Astrocyte (in vitro differentiated cells and primary cell): ENCODE results near the gene DMKN. TPM values are rescaled to one million over a fixed set of nuclear protein-coding genes. Genes with fewer than 3 reads are reported as not detected.

ENCODE experiments used
- DNase-seq: peaks from one replicate; pipeline ENCODE4 v3.0.0-alpha.2; 2010; ENCODE audit warnings: low read depth
- FAIRE-seq: peaks from 2 replicates; lab custom pipeline; 2011; peaks lifted over from hg19 to GRCh38; lab: Jason Lieb, UNC
- H2AFZ ChIP-seq: 2 replicates; pipeline ENCODE4 v1.6.0; 2012; ENCODE audit warnings: low read depth, low read length, inconsistent platforms
- H3K27ac ChIP-seq: 2 replicates; pipeline ENCODE4 v1.5.1; 2011; ENCODE audit warnings: low read depth, low read length, inconsistent platforms
- H3K27me3 ChIP-seq: 2 replicates; pipeline ENCODE4 v1.6.0; 2011; ENCODE audit warnings: low read length, inconsistent platforms; ENCODE audit not compliant: insufficient read depth
- H3K36me3 ChIP-seq: 2 replicates; pipeline ENCODE4 v1.5.1; 2011; ENCODE audit warnings: low read length, inconsistent platforms; ENCODE audit not compliant: insufficient read depth
- H3K4me1 ChIP-seq: 2 replicates; pipeline ENCODE4 v1.5.1; 2011; ENCODE audit warnings: low read length, inconsistent platforms; ENCODE audit not compliant: insufficient read depth
- H3K4me2 ChIP-seq: 2 replicates; pipeline ENCODE4 v1.6.0; 2012; ENCODE audit warnings: low read length, inconsistent platforms
- H3K4me3 ChIP-seq: 2 replicates; pipeline ENCODE4 v1.5.1; 2011; ENCODE audit warnings: low read depth, mild to moderate bottlenecking, low read length, inconsistent platforms; ENCODE audit not compliant: insufficient read depth
- H3K79me2 ChIP-seq: 2 replicates; pipeline ENCODE4 v1.6.0; 2012; ENCODE audit warnings: mild to moderate bottlenecking, low read length, inconsistent platforms; ENCODE audit not compliant: insufficient read depth
- H3K9ac ChIP-seq: 2 replicates; pipeline ENCODE4 v1.6.0; 2012; ENCODE audit warnings: mild to moderate bottlenecking, low read length, inconsistent platforms
- H3K9me3 ChIP-seq: 2 replicates; pipeline ENCODE4 v1.5.1; 2012; ENCODE audit warnings: low read depth, mild to moderate bottlenecking, low read length, inconsistent platforms; ENCODE audit not compliant: insufficient read depth
- H4K20me1 ChIP-seq: 2 replicates; pipeline ENCODE4 v1.6.0; 2012; ENCODE audit warnings: low read length, inconsistent platforms; ENCODE audit not compliant: insufficient read depth
- H3K27ac Mint-ChIP-seq: one replicate; pipeline ENCODE4 v1.8.0; 2021; ENCODE audit warnings: mild to moderate bottlenecking, mixed read lengths; ENCODE audit not compliant: unreplicated experiment
- H3K27me3 Mint-ChIP-seq: one replicate; pipeline ENCODE4 v1.8.0; 2021; ENCODE audit warnings: low read depth, mixed read lengths; ENCODE audit not compliant: unreplicated experiment
- H3K36me3 Mint-ChIP-seq: one replicate; pipeline ENCODE4 v1.8.0; 2021; ENCODE audit warnings: low read depth, mixed read lengths; ENCODE audit not compliant: unreplicated experiment
- H3K4me1 Mint-ChIP-seq: one replicate; pipeline ENCODE4 v1.8.0; 2021; ENCODE audit warnings: low read depth, mixed read lengths; ENCODE audit not compliant: unreplicated experiment
- H3K4me3 Mint-ChIP-seq: one replicate; pipeline ENCODE4 v1.8.0; 2021; ENCODE audit warnings: mild to moderate bottlenecking, moderate library complexity, mixed read lengths; ENCODE audit not compliant: unreplicated experiment
- H3K9me3 Mint-ChIP-seq: one replicate; pipeline ENCODE4 v1.8.0; 2021; ENCODE audit warnings: mild to moderate bottlenecking, mixed read lengths; ENCODE audit not compliant: unreplicated experiment
- CTCF ChIP-seq: IDR thresholded peaks from 2 replicates; pipeline ENCODE4 v1.5.1; 2011; ENCODE audit warnings: low read depth, mild to moderate bottlenecking, inconsistent platforms, low read length, moderate library complexity; ENCODE audit not compliant: insufficient read depth
- EZH2 ChIP-seq: IDR thresholded peaks from 2 replicates; pipeline ENCODE4 v1.6.1; 2012; ENCODE audit warnings: mild to moderate bottlenecking, low read length, inconsistent platforms; ENCODE audit not compliant: insufficient read depth
- total RNA-seq: library from RNA; stranded (reverse); gene quantifications from 2 replicates; pipeline ENCODE4 v1.2.1, GENCODE V29; 2021

Gene DMKN
- total RNA-seq, 1 donor from 2014 or later: 56.9 TPM

- Mint-ChIP-seq H3K27me3 (peaks cover 76% of the 10 kb centered on the region), H3K9me3 (no peaks in the 10 kb centered on the region), H3K4me1 (no peaks in the 10 kb centered on the region), H3K27ac (no peak overlapping the region), H3K4me3 (peak overlapping the region; percentile 10), H3K36me3 (no peaks in the 10 kb centered on the region)
- DNase-seq (no peak), FAIRE-seq (no peak)
- Histone ChIP-seq H3K9ac (no peak overlapping the region), H3K9me3 (no peaks in the 10 kb centered on the region), H3K79me2 (no peaks in the 10 kb centered on the region), H3K4me2 (peak overlapping the region; percentile 86), H3K4me3 (no peak overlapping the region), H2AFZ (peak overlapping the region; percentile 63), H3K4me1 (peaks cover 2% of the 10 kb centered on the region), H4K20me1 (no peaks in the 10 kb centered on the region), H3K27ac (no peak overlapping the region), H3K27me3 (peaks cover 12% of the 10 kb centered on the region), H3K36me3 (no peaks in the 10 kb centered on the region)
- TF ChIP-seq EZH2: no peak
Measured at GRCh38 chr19:35556846-35557538, 43.5 kb upstream of the DMKN start.

GRCh38 chr19:35556025-35556590 is 42.7 kb upstream of the DMKN start:
- no peaks in the 10 kb centered on the region for H3K36me3 ChIP-seq
- no peak overlapping the region for H3K4me3 ChIP-seq
- no peak overlapping the region for H3K27ac ChIP-seq
- H3K27me3 Mint-ChIP-seq: peaks cover 68% of the 10 kb centered on the region
- FAIRE-seq (no peak), DNase-seq (no peak)
- H3K4me1 ChIP-seq: peaks cover 2% of the 10 kb centered on the region
- no peak overlapping the region for H3K27ac Mint-ChIP-seq
- no peaks in the 10 kb centered on the region for H3K4me1 Mint-ChIP-seq
- no peak overlapping the region for H3K4me2 ChIP-seq
- H3K9me3 Mint-ChIP-seq: no peaks in the 10 kb centered on the region
- H2AFZ ChIP-seq: no peak overlapping the region
- H3K27me3 ChIP-seq: peaks cover 11% of the 10 kb centered on the region
- H3K9me3 ChIP-seq: no peaks in the 10 kb centered on the region
- H3K79me2 ChIP-seq: no peaks in the 10 kb centered on the region
- H4K20me1 ChIP-seq: no peaks in the 10 kb centered on the region
- H3K9ac ChIP-seq: no peak overlapping the region
- H3K4me3 Mint-ChIP-seq: no peak overlapping the region
- TF ChIP-seq CTCF: no peak
- no peak for TF ChIP-seq EZH2
- H3K36me3 Mint-ChIP-seq: no peaks in the 10 kb centered on the region

GRCh38 chr19:35555301-35556005 is 42.0 kb upstream of the DMKN start:
- Mint-ChIP-seq H3K9me3 (no peaks in the 10 kb centered on the region), H3K36me3 (peaks cover 5% of the 10 kb centered on the region), H3K27me3 (peaks cover 61% of the 10 kb centered on the region), H3K4me3 (no peak overlapping the region), H3K27ac (no peak overlapping the region), H3K4me1 (no peaks in the 10 kb centered on the region)
- H3K79me2 ChIP-seq: no peaks in the 10 kb centered on the region
- H3K4me3 ChIP-seq: no peak overlapping the region
- H3K27me3 ChIP-seq: peaks cover 10% of the 10 kb centered on the region
- FAIRE-seq: no peak
- no peak for TF ChIP-seq EZH2
- peak; percentile 23 for TF ChIP-seq CTCF
- no peak overlapping the region for H3K4me2 ChIP-seq
- no peak for DNase-seq
- H3K27ac ChIP-seq: no peak overlapping the region
- H2AFZ ChIP-seq: no peak overlapping the region
- H3K9ac ChIP-seq: no peak overlapping the region
- H4K20me1 ChIP-seq: no peaks in the 10 kb centered on the region
- no peaks in the 10 kb centered on the region for H3K9me3 ChIP-seq
- H3K36me3 ChIP-seq: no peaks in the 10 kb centered on the region
- H3K4me1 ChIP-seq: peaks cover 2% of the 10 kb centered on the region
